DND-41 (cell line): ENCODE data around the gene RNU5D-1.

Source experiments
- EZH2 ChIP-seq: IDR thresholded peaks from 3 replicates; pipeline ENCODE4 v1.6.1; 2012; ENCODE audit warnings: borderline replicate concordance, low read depth, mild to moderate bottlenecking, moderate library complexity, low read length, inconsistent platforms; ENCODE audit not compliant: severe bottlenecking
- TF ChIP-seq, protein P1 (sequence below): IDR thresholded peaks from 2 replicates; pipeline ENCODE4 v1.5.1; 2012; ENCODE audit warnings: borderline replicate concordance, low read length, moderate library complexity, mild to moderate bottlenecking; ENCODE audit not compliant: poor library complexity, severe bottlenecking; ENCODE audit errors: extremely low read depth

DNA sequence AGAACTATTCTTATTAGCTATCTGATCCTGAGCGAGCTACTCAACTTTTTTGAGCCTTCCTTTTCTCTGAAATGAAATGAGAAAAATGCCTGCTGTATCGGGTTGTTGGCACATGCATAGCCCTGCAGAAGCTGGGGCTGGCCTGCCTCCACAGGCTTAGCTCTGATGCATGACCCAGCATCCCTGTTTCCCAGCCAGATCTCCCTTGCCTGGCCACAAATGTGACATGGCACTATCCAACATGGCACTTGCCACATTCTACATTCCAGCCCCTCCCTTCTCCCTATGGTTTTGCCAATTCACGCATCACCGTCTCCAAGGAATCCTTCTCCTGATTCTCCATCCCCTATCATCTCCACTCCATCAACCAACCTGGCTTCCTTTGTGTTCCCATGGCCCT is 13.8 kb downstream of the RNU5D-1 start:
- TF ChIP-seq, protein P1, sequence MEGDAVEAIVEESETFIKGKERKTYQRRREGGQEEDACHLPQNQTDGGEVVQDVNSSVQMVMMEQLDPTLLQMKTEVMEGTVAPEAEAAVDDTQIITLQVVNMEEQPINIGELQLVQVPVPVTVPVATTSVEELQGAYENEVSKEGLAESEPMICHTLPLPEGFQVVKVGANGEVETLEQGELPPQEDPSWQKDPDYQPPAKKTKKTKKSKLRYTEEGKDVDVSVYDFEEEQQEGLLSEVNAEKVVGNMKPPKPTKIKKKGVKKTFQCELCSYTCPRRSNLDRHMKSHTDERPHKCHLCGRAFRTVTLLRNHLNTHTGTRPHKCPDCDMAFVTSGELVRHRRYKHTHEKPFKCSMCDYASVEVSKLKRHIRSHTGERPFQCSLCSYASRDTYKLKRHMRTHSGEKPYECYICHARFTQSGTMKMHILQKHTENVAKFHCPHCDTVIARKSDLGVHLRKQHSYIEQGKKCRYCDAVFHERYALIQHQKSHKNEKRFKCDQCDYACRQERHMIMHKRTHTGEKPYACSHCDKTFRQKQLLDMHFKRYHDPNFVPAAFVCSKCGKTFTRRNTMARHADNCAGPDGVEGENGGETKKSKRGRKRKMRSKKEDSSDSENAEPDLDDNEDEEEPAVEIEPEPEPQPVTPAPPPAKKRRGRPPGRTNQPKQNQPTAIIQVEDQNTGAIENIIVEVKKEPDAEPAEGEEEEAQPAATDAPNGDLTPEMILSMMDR: no peak
- TF ChIP-seq EZH2: no peak
